Stimulated activated CD8-positive, alpha-beta memory T cell treated with anti-CD3 and anti-CD28 coated beads, Interleukin-12 subunit alpha, Interleukin-12 subunit beta, amount 100 ng/mL, for 4 hours (primary cell): Measurements from ENCODE around the gene HDAC8.
"Not testable (repeated sequence)": the region's sequence is repeated elsewhere in the genome, so short reads cannot be mapped to it uniquely, and the experiment has no call there.

Source experiments
- DNase-seq: peaks from one replicate; pipeline ENCODE4 v3.0.0-alpha.2; 2020; ENCODE audit warnings: low read depth

The HDAC8 gene

DNA sequence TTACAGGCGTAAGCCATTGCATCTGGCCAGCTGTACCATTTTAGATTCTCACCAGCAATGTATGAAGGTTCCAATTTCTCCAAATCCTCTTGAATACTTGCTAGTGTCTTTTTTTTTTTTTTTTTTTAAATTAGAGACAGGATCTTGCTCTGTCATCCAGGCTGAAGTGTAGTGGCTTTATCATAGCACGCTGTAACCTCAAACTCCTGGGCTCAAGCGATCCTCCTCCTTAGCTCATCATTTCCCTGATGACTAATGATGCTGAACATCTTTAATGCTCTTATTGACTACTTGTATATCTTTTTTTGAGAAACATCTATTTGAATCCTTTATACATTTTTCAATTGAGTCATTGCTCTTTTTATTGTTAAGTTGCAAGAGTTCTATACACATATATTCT is 40.3 kb downstream of the HDAC8 start:
- DNase-seq = no peak

DNA sequence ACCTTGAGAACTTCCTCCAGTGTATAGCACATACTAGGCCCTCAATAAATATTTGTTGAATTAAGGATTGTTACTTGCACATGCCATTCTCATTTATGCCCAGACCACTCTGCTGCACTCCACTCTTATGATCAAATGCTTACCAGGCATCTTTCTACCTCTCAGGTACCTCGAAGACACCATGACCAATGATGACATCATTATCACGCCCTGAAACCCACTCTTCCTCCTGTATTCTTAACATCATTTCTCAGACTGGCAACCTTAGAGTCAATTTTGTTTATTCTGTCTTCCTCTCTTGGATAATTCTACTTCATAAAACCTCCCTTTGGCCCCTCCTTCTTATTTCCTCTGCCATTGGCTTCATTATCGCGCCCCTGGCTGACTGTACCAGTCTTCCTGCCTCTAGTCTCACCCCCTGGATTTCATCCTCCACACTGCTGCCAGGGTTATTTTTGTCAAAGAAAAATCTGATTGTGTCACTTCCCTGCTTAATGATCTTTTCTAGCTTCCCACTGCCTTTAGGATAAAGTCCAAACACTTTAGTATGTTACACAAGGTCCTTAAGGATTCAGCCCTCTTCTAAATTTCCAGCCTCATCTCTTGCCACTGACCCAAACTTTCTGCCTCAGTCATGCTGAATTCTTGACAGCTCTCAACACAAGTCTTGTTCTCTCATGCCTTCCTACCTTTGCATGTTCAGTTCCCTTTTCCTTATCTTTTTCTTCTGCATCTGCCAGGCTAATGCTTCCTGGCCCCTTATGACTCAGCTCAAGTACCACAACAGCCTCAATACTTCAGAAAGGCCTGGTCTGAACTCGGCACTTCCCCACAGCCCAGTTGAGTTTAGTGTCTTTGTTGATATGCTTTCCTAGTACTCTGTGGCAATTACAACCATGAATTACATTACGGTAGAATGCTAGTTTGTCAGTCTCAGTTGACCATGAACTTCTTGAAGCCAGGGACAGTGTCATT is 45.8 kb downstream of the HDAC8 start:
- DNase-seq = no peak

DNA sequence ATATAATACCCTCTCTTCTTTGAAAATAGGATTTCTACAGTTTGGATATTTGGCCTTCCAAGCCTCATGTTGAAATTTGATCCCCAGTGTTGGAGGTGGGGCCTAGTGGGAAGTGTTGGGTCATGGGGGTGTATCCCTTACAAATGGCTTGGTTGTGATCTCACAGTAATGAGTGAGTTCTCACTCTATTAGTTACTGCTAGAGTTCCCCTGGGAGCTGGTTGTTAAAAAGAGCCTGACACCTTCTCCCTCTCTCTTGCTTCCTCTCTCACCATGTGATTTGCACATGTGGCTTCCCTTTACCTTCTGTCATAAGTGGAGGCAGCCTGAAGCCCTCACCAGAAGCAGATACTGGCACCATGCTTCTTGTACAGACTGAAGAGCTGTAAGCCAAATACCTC is 73.9 kb downstream of the HDAC8 start:
- no peak for DNase-seq

- no peak for DNase-seq
These were observed 77.6 kb downstream of the HDAC8 start for GRCh38 chrX:72495046-72495445.

DNA sequence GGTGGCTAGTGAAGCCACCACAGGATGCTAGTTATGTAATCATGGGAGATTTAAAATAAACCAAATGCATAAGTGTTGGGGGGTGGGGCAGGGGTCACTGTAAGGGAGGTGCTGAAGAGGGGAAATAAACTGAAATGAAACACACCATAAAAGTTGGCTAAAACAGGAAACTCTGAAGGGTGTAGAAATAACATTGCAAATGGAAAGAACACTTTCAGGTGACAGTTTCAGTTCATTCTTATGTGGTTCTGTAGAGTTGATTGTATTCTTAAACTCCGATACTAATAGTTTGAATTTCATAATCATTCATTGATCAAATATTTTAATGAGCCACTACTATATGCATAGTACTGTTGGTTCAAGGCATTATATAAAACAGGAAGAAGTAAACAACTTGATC is 80.1 kb downstream of the HDAC8 start:
- no peak for DNase-seq

DNA sequence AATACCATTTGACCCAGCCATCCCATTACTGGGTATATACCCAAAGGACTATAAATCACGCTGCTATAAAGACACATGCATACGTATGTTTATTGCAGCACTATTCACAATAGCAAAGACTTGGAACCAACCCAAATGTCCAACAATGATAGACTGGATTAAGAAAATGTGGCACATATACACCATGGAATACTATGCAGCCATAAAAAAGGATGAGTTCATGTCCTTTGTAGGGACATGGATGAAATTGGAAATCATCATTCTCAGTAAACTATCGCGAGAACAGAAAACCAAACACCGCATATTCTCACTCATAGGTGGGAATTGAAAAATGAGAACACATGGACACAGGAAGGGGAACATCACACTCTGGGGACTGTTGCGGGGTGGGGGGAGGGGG is 82.4 kb downstream of the HDAC8 start:
- not testable (repeated sequence) for DNase-seq

- DNase-seq = no peak
These were observed 85.0 kb downstream of the HDAC8 start for GRCh38 chrX:72487661-72488060.

GRCh38 chrX:72479324-72480274 is 93.0 kb downstream of the HDAC8 start:
- DNase-seq = no peak

- DNase-seq = no peak
These were observed 93.8 kb downstream of the HDAC8 start for GRCh38 chrX:72478853-72479252.

- no peak for DNase-seq
These were observed 94.3 kb downstream of the HDAC8 start for GRCh38 chrX:72478351-72478750.

DNA sequence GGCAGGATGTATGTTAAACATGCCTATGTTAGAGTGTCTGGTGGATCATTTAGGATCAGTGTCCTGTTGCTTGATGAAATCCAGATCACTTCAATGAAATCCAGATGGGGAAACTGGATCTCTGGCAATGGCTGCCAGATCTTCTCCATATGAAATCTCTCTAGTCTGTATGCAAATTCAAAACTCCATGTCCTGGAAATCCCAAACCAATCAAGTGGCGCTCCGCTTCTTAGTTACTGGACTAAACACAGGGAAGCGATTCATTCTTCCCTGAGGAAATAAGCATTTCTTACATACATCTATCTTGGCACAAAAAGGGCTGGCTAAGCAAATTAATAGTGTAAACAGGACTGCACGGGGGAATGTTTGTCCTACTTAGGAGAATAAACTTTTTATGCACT is 94.9 kb downstream of the HDAC8 start:
- no peak for DNase-seq

DNA sequence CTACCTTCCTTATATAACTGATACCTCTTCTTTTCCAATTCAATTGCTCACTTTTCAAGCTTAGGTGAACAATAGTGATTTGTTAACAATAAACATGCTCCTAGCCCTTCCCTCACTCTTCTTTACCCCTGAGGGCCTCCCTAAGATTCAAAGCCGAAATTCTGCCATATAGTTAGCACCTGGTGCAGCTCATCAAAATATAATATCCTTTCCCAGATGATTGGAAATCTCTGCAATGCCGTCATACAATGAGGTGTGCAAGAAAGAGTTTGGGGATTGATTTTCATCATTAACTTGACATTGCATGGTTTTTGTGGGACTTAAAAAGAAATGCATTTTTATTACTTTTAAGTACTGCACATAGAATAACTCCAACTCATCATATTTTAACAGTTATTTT is 95.3 kb downstream of the HDAC8 start:
- no peak for DNase-seq

DNA sequence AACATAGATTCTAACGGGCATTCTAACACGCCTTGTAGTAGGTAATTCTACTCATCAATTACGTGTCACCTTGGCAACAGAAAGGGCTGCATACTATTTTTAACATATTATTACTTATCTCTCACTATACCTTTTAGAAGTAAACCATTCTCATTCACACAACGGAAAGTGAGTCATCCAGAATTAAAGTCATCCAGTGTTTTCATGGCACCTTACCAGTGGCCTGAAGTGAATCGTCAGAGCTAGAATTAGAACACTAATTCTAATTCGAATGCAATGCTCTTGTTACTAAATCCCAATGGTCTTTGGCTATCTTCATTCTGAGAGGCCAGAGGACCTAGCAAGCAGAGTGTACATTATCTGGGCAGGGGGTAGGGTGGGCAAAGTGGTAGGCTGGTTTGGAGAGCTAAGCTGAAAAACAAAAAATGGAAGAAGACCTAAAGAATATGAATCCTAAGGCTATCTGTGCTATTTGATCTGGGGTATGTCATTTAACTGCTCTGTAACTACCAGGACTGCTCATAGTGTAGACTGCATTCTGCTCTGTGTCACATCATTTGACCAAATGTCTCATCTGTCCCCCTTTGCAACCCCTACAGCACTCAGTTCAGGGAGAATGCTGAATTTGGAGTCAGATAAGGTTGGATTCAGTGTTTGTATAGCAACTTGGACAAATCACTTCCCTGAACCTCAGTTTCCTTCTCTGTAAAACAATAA is 96.5 kb downstream of the HDAC8 start:
- DNase-seq = no peak

DNA sequence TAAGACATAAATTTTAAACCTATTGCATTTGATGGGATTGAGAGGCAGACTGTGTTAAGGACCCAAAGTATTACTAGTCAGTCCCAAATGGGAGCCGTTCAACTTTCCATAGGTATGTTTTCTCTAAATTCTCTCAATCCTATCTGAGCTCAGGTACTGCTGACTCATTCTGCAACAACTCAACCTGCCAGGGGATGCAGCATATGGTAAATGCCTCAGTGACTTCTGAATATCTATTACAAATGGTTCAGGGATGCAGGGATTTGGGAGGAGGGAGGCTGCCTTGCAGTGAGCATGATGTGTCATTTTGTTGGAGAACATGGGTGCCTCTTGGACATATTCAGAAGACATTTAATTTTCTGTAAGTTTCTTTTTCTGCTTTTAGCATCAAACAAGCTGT is 97.3 kb downstream of the HDAC8 start:
- no peak for DNase-seq

DNA sequence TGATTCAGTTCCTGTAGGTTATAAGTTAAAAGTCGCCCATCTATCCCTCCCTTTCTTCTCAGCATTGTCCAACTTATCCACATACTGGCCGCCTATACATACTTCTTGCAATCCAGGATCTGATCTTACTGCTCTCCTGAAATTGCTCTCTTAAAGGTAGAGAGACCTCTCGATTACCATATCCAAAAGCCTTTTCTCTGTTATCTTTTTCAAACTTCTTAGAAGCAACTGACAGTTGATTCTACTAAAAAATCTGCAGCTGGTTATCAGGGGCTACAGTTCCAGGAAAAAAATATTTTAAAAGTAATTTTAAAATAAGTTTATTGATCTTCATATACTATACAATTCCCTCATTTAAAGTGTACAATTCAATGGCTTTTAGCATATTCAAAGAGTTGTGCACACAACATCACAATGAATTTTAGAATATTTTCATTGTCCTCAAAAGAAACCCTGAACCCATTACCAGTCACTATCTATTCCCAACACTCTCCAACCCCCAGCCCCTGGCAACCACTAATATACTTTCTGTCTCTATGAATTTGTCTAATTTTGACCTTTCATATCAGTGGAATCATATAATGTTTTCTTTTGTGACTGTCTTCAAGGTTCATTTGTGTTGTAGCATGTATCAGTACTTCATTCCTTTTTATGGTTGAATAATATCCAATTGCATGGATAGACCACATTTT is 102.0 kb downstream of the HDAC8 start:
- no peak for DNase-seq

- DNase-seq = no peak
These were observed 102.5 kb downstream of the HDAC8 start for GRCh38 chrX:72470117-72470516.

DNA sequence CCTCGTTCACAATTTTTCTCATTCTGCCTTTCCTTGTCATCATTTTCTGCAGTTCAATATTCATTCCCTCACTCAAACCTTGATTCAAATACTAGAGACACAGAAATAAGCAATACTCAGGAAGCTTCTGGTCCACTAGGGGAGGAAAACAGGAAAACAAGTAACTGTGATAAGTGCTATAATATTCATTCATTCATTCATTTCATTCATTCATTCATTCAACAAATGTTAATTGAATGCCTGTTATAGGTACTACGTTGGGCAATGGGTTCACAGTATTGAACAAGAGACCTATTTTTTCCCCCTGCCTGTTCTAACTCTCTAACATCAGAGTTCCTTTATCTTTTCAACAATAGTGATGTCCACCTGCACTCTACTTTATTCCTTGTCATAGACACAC is 104.0 kb downstream of the HDAC8 start:
- DNase-seq = no peak

DNA sequence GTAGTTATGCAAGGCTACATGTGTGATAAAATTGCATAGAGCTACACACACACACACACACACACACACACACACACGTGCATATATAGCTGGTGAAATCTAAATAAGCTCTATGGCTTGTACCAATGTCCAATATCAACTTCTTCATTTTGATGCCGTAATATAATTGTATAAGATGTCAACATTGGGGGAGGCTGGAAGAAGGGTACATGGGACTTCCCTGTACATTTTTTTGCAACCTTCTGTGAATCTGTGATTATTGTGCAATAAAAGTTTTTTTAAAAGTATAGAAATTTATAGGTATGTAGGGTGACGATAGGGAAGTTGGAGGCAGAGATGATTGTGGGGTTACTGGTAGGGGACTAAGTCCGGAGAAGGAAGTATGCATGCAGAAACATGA is 105.5 kb downstream of the HDAC8 start:
- no peak for DNase-seq

DNA sequence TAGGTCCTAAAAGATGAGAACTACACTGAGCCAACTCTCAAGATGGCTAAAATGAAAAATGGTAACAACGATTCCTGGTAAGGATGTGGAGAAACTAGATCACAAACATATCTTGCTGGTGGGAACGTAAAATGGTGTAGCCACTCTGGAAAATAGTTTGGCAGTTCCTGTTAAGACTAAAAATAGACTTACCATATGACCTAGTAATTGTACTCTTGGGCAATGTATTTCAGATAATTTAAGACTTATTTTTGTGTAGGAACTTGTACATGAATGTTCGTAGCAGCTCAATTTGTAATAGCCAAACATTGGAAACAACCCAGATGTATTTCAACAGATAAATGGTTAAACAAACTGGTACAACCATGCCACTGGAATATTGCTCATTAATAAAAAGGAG is 106.2 kb downstream of the HDAC8 start:
- no peak for DNase-seq

DNA sequence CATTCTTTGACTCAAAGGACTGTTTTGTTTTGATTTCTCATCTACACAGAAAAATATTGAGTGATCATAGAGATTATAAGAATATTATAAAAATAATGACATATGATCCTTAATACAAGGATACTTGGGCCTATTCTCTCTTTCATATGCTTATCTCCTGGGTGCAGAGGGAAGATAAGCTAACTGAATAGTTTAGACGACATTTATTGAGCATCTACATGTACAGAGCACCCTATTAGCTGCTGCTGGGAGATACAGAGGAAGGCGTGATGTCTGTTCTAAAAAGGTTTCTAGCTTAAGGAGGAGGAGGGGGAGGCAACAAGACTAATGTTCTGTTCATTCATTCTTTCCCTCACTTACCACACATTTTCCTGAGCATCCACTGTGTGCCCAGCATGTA is 106.8 kb downstream of the HDAC8 start:
- no peak for DNase-seq

GRCh38 chrX:72461766-72462165 is 110.9 kb downstream of the HDAC8 start:
- DNase-seq = no peak

GRCh38 chrX:72461288-72461687 is 111.4 kb downstream of the HDAC8 start:
- no peak for DNase-seq
